GM19395 (cell line): ENCODE measurements around the gene HPX.
A peak's percentile ranks its signal among the peaks of the same experiment; 100 is the strongest.

Experiments used
- ATAC-seq: cut with Tn5 transposase; IDR thresholded peaks from one replicate; pipeline ENCODE4 v1.9.1; 2021; ENCODE audit warnings: mild to moderate bottlenecking, moderate library complexity; ENCODE audit not compliant: unreplicated experiment

HPX gene

GRCh38 chr11:6418557-6419008, 22.2 kb downstream of the HPX start:
- ATAC-seq = peak; percentile 5

GRCh38 chr11:6417907-6418556, 22.8 kb downstream of the HPX start:
- ATAC-seq = no peak

GRCh38 chr11:6415797-6416196, 25.0 kb downstream of the HPX start:
- no peak for ATAC-seq

GRCh38 chr11:6414874-6415328, 25.9 kb downstream of the HPX start:
- no peak for ATAC-seq

- ATAC-seq = no peak
These were observed 27.0 kb downstream of the HPX start for GRCh38 chr11:6413791-6414201.

- no peak for ATAC-seq
These were observed 29.2 kb downstream of the HPX start for GRCh38 chr11:6411594-6412031.

- ATAC-seq = no peak
These were observed 29.9 kb downstream of the HPX start for GRCh38 chr11:6410695-6411430.

- no peak for ATAC-seq
These were observed 34.4 kb downstream of the HPX start for GRCh38 chr11:6406370-6406769.

GRCh38 chr11:6405846-6406245, 34.9 kb downstream of the HPX start:
- no peak for ATAC-seq

GRCh38 chr11:6405052-6405667, 35.6 kb downstream of the HPX start:
- no peak for ATAC-seq

- no peak for ATAC-seq
These were observed 36.3 kb downstream of the HPX start for GRCh38 chr11:6404342-6405051.

GRCh38 chr11:6403539-6403938, 37.2 kb downstream of the HPX start:
- ATAC-seq = no peak

- ATAC-seq = peak; percentile 98
These were observed 38.2 kb downstream of the HPX start for GRCh38 chr11:6402561-6402981.

- ATAC-seq = peak; percentile 53
These were observed 38.7 kb downstream of the HPX start for GRCh38 chr11:6402061-6402470.

- no peak for ATAC-seq
These were observed 39.3 kb downstream of the HPX start for GRCh38 chr11:6401464-6401863.

GRCh38 chr11:6400431-6401345, 40.1 kb downstream of the HPX start:
- ATAC-seq = no peak

- ATAC-seq = no peak
These were observed 43.2 kb downstream of the HPX start for GRCh38 chr11:6397636-6398035.

- ATAC-seq = no peak
These were observed 43.6 kb downstream of the HPX start for GRCh38 chr11:6397156-6397555.

GRCh38 chr11:6395470-6396060, 45.2 kb downstream of the HPX start:
- ATAC-seq = no peak
